Nucleus accumbens (tissue), 56 donors: ENCODE measurements around the gene ALKBH4.
A peak's percentile ranks its signal among the peaks of the same experiment; 100 is the strongest.
"Not testable (repeated sequence)": the region's sequence is repeated elsewhere in the genome, so short reads cannot be mapped to it uniquely, and the experiment has no call there.

ENCODE experiments used
- DNase-seq, 56 donors: peaks; one replicate each; lab custom pipeline; 2025; lab: John Stamatoyannopoulos, UW

The ALKBH4 gene

GRCh38 chr7:102478314-102479208, 13.9 kb upstream of the ALKBH4 start, which contains the start of gene POLR2J:
Gene POLR2J, minus strand, starts transcription at chr7:102478922. Its CDS starts 62 bp downstream, at chr7:102478860.
- DNase-seq = not testable (repeated sequence)

- not testable (repeated sequence) for DNase-seq
These were observed 10.2 kb upstream of the ALKBH4 start for GRCh38 chr7:102474736-102475435.

GRCh38 chr7:102474116-102474515, 9.5 kb upstream of the ALKBH4 start:
- not testable (repeated sequence) for DNase-seq

GRCh38 chr7:102473271-102473991, 8.8 kb upstream of the ALKBH4 start:
- DNase-seq = peak in 15 of 56 donors; percentile 12 to 59 (median 24)

- DNase-seq = no peak
These were observed 7.7 kb upstream of the ALKBH4 start for GRCh38 chr7:102472126-102473041.

- no peak for DNase-seq
These were observed 7.1 kb upstream of the ALKBH4 start for GRCh38 chr7:102471791-102472125.

GRCh38 chr7:102469972-102470825, 5.5 kb upstream of the ALKBH4 start:
- DNase-seq = no peak

- no peak for DNase-seq
These were observed 4.8 kb upstream of the ALKBH4 start for GRCh38 chr7:102469351-102469971.

- no peak for DNase-seq
These were observed 4.1 kb upstream of the ALKBH4 start for GRCh38 chr7:102468478-102469350.

GRCh38 chr7:102467581-102468477, 3.2 kb upstream of the ALKBH4 start:
- no peak for DNase-seq

- no peak for DNase-seq
These were observed 1.4 kb upstream of the ALKBH4 start for GRCh38 chr7:102466097-102466496.

GRCh38 chr7:102463841-102464576, 654 bp downstream of the ALKBH4 start:
- peak in 5 of 56 donors; percentile 10 to 45 (median 38) for DNase-seq

GRCh38 chr7:102460467-102460866, 4.2 kb downstream of the ALKBH4 start:
- DNase-seq = no peak

GRCh38 chr7:102459221-102459844, 5.3 kb downstream of the ALKBH4 start:
- DNase-seq = no peak

GRCh38 chr7:102457352-102457924, 7.2 kb downstream of the ALKBH4 start:
- no peak for DNase-seq
